Measurements from ENCODE around the gene CMSS1.
A peak's percentile ranks its signal among the peaks of the same experiment; 100 is the strongest.
"Not testable (repeated sequence)": the region's sequence is repeated elsewhere in the genome, so short reads cannot be mapped to it uniquely, and the experiment has no call there.

CMSS1 gene

DNA sequence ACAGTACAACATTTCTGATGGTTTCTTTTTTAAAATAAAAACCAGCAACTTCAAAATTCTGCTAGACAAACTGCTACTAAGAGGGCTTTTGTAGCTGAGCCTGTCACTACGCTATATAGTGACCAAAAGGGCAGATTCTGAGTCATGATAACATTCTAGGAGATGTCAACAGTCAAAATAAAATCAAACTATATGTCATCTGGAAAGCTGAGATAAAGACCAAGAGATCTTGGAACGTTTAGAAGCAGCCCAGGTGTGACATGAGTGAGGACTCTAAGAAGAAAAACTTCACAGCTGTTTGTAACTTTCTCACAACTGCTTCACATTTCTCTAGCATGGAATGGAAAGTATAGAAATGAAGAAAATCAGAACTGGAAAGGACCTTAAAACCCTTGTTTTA, 212.0 kb downstream of the CMSS1 start:
- FAIRE-seq = no peak

DNA sequence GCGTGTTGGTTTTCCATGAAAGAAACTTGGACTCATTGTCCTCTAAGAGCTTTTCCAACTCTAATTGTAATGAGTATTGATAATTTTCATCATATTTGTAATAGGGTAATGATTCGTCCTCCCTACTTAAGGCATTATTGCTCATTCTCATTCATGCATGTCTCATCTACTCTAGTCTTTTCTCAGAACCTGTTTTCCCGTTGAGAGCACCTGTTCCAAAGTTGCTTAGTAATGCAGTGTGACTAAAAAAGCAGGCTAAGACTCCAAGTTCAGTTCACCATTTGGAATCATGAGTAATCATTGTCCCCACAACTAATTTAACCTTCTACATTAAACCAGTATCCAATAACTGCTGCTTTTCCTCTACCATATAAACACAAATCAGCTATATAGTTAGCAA, 212.7 kb downstream of the CMSS1 start:
- FAIRE-seq = no peak

DNA sequence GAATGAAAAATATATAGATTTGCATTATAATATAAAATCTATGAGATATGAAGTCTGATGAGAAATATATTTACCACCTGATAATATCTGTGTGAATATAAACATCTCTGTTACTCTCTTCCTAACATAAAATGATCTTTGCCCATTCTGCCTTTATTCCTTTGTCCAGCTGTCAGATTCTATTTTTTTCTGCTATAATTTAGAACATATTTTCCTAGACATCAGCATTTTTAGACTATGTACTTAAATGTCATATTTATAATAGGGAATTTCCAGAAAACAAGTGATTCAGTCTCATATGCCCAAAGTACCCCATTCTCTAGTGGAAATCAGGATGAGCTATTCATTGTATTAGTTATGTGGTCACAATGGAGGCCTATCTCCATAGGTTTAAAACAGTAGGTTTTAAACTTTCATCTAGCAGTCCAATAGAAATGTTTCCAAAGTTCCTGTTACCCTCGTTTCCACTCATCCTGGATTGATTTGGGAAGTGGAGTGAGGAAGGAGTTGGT, 213.3 kb downstream of the CMSS1 start:
- no peak for FAIRE-seq

DNA sequence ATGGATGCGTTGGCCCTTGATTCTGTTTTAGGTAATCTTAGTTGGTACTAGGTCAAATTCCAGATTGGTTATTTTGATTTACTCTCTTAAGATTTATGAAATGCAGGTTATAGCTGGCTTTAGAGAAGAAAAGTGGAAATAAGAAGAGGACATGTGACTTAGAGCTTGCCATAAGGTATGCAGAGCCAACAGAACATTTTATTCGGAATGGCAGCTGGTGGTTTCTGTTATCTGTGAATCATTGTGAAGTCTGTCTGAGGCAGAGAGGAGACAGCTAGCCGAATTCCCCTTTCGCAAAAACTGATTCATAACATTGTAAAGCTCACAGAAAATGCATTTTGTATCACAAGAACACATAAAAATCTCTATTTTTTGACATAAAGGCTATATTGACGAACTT, 214.6 kb downstream of the CMSS1 start:
- no peak for FAIRE-seq

DNA sequence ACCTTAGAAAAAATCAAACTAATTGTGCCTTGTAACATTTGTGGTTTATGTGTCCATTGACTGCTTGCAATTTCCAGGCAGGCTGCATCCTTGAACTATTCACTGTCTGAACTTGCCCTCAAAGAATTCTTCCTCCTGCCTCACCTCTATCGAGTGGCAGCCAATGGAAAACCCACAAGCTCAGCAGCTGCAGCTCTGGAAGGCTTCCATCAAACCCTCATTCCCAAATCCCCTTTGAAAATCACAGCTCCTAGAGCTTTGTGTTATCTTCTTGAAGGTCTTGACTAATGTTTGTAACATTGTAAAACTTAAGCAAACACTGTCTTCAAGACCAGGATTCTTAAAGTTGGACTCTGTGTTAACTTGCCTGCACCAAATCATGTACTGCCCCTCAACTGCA, 215.5 kb downstream of the CMSS1 start:
- FAIRE-seq = no peak

DNA sequence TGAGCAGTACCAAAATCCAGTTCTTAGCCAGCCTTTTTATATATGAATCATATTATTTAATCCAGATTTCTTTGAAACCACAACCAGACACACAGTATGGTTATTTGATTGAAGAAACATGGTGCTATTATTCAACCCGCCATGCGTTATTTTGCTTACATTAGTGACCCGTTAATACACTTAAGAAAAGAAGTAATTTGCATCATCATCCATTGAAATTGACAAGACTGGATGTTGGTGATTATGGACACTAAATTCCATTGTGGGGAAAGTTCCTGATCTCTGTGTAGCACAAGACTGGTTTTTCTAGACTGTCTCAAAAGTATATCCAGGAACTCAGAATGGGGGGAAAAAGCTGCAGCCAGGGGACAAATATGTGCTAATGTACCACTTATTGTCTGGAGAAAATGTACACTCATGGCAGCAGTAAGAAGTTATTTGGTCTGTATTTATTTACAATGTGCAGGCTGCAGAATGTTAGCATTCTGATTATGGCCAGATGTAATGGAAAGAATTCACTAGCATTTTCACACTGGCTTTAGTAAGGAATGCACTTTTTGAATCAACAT, 216.3 kb downstream of the CMSS1 start:
- FAIRE-seq = peak; percentile 10

DNA sequence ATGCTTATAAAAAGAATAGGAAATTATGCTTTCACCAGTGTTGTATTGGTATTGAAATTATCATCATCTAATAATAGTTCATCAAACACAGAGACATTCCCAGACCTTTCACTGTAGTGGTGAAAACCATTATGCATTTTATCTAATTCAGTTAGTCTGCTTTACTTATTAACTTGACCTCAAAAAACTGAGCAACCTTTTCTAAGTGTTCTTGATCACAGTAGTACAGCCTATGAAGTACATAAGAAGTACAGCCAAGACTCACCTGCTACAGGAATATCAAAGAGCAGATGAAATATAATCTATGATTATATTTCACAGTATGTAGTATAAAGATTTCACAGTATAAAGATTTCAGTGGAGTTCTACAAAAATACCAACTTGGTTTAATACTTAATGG, 221.4 kb downstream of the CMSS1 start:
- no peak for FAIRE-seq

DNA sequence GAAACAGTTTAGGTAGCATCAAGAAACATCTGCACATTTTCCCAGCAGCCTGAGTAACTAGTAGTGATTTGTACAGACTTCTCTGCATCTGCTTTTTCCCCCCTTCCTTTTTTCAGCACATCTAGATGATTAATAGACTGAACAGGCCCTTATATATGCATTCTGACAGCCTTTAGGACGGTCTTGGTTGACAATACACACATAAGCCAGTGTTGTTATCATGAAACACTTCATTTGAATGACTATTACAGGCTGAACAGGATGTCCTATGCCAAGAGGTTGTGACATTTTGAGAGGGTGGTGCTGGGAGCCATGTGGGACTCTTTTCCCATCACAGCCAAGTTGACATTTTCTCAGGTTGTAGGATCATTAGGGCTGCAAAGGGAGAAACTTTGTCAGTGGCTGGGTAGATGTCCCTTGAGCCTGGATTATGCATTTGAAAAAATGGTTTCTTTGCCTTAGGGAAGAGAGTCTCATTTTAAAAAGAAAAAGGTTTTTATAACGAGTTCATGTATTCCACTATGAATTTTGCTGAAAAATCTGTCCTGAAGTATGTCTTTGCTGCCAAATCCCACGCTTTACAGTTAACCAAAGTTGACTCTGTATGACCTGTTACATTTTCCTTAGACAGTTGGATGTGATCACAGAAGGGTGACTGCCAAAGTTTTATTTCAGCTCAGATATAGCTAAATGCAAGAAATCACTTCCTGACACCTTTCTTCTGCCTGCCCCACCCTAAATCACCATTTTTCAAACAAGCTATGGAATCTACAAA, 223.0 kb downstream of the CMSS1 start:
- FAIRE-seq = no peak

DNA sequence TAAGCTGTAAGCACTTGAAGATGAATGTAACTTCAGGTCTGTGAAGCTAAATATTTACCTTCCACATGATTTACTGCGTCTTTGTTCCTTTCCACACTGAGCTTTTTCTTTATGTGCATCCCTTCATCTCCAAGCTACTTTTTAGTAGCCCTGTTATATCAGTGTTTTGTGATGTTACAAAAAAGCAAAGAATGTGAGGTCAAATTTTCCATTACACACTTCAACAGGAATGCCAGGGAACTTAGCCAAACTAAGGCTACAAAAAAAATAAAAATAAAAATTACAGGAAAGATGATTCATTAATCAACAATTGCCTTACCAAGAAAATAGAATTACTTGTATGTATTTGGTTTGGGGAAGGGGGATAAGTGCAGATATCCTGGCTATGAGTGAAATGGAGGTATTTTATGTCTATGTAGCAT, 223.7 kb downstream of the CMSS1 start:
- FAIRE-seq = no peak

DNA sequence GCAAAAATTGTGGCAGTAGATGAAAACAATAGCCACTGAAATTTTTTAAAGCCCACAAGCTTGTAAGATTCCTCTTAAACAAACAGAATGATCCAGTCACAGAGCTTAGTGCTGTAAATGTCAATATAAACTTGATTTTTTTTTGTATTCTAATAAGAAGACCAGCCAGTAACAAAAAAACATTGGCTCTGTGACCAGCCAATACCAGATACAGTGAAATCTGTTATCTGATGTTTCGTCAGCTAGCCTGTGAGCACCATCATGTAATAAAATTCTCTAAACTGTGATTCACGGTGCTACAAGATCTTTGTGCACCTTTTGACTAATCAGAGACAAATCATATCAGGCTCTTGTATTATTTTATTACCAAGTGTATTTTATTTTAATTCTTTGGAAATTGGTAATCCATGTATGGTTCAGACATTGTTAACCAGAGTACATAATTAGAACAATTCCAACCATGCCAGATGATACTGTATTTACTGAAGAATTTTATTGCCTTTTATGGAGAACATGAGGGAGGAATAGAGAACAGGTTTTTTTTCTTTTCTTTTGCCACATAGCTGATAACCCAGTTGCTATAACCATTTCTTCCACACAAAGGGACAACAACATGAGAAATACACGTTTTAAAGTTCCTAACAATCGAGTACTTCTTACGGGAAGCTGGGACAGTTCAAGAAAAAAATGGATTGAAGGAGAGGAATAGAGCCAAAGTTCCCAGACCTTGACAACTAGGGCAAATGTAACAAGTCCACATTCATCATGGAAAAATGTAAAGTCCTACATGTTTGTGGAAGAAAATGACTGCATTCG, 224.7 kb downstream of the CMSS1 start:
- peak; percentile 79 for FAIRE-seq

DNA sequence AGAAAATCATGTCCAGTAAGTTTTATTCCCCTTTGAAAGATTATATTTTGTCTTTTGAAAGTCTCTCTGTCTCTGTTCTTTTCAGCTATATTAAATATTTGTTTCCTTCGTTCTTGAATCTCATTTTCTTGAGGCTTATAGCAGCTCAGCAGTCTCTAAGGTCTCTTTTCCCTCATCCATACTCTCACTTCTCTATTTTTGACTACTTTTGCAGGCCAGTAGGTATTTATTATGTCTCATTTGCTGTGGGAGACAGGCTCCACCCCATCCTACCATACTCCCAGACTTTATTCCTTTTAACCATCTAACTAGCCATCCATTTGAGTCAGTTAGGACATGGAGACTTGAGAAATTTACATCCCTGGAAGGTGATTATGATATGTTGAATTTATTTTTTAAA, 225.6 kb downstream of the CMSS1 start:
- FAIRE-seq = no peak

DNA sequence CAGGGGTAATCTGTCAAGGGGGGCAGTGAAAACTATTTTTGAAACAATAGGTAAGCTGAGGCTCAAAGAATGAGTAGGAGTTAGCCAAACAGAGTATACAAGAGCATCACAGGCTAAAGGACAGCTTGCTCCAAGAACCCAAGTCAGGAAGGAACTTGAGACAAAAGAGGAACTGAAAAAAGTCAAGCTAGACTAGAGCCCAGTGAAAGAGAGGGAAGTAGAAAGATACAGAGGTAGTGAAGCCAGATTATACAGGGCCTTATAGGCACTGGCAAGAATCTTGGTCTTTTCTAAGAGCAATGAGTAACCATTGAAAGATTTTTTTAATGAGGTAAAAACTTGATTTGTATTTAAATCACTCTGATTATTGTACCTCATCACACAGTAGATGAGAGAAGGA, 226.7 kb downstream of the CMSS1 start:
- FAIRE-seq = no peak

DNA sequence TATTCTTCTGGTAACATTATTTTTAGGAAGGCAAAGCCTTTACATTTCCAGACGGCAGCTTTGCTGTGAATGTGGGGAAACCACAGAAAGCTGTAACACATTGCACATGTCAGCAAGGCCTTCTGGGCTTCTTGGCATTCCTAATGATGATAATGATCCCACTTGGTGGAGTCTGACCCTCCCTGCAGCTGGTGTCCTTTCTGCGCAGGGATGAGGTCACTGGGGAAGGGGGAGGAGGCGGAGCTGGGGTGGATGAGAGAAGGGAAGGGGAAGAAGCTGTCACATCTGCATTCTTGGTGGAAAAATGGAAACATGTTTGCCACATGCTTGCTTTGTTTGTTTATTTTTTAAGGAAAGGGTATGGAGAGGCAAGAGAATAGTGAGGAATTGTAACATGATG, 228.0 kb downstream of the CMSS1 start:
- no peak for FAIRE-seq

DNA sequence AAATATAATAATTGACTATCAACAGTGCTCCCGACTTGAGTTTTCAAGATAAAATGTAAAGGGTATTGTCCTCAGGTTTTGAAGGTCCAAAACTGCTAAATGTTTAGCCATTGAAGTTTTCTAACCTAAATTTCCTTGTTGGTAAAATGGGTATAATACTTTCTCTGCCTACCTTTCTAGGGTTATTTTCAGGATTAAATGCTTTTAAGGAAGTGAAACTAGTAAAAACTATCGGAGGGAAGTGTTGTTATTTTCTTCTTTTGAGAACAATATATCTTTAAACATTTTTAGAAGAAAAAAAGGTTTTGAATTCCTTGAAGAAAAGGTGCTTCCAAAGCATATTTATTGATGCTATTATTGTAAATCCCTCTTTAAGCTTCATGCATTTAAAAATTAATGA, 229.3 kb downstream of the CMSS1 start:
- peak; percentile 64 for FAIRE-seq

DNA sequence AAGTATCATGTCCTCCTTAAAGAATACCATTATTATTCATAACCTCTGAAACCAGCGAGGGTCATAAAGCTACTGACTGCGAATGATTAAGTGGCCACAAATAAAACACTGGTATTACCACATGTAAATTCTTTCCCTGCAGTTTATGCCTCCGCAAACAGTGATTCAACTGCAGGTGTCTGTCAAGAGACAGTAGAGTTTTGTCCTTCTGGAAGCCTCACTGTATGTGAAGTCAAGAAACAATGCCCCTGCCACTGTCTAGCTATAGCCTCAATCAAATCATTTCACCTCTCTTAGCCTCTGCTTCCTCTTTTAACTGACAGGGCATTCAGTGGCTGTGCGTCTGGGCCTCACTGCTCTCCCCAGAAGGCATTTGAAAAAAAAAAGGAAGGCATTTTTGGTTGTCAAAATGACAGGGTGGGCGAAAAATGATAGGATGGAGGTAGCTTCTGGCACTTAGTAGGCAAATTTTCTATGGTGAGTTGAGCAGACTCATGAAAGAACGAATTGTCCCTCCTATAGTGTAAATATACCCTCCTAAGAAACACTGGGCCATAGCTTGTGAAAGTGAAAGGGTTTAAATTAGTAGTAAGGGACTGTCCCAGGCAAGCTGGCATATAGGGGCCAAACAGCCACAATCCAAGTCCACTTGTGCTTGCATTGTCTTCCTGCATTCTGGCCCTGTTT, 229.9 kb downstream of the CMSS1 start:
- FAIRE-seq = peak; percentile 24

DNA sequence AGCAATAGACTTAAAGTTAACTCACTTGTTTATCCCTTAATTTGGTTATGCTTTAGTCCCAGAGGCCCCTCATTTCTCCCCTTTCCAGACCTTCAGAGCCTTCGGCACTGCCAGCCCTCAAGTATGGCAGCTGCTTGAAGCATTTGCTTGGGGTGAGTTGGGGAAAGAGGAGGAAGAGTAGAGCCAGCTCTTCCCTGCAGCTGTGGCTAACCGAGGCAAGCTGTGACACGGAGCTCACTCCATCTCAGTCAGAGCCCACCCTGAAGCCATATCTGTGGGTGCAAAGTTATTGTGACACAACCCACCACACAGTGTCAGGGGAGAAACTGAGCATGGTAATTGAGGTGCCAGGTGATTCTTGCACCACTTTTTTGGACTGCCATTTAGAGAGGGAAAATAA, 230.6 kb downstream of the CMSS1 start:
- FAIRE-seq = no peak

DNA sequence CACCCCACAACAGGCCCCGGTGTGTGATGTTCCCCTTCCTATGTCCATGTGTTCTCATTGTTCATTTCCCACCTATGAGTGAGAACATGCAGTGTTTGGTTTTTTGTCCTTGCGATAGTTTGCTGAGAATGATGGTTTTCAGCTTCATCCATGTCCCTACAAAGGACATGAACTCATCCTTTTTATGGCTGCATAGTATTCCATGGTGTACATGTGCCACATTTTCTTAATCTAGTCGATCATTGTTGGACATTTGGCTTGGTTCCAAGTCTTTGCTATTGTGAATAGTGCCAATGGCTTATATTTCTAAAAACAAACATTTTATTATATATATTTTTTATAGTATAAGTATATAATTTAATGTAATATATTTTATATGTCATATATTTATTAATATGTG, 233.9 kb downstream of the CMSS1 start:
- FAIRE-seq = not testable (repeated sequence)

DNA sequence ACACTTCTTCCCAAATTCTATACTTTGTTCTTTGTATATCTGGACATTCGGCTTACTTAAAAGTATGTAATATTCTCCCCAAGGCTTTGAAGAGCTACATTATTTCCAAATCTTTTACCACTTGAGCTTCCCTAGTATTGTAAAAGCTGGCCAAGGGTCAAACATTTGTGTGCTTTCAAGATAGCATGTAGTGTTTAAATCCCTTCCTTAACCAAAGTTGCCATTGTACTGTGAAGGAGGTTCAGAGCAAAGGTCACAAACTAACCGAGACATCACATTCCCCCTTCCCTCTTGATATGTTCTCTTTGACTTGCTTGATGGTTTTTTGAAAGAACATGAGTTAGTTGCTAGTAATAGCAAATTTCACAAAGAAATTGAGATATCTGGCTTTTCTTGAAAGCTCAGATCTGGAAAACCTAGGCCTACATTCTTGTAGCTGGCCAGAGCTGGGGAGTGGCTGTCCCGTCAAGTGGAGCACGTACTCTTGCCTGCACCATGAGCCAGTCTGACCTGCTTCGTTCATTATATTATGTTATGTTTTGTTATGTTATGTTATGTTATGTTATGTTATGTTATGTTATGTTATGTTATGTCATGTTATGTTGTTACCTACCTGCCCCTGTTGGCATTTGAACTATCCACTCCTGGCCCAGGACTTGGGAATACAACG, 236.4 kb downstream of the CMSS1 start:
- no peak for FAIRE-seq

DNA sequence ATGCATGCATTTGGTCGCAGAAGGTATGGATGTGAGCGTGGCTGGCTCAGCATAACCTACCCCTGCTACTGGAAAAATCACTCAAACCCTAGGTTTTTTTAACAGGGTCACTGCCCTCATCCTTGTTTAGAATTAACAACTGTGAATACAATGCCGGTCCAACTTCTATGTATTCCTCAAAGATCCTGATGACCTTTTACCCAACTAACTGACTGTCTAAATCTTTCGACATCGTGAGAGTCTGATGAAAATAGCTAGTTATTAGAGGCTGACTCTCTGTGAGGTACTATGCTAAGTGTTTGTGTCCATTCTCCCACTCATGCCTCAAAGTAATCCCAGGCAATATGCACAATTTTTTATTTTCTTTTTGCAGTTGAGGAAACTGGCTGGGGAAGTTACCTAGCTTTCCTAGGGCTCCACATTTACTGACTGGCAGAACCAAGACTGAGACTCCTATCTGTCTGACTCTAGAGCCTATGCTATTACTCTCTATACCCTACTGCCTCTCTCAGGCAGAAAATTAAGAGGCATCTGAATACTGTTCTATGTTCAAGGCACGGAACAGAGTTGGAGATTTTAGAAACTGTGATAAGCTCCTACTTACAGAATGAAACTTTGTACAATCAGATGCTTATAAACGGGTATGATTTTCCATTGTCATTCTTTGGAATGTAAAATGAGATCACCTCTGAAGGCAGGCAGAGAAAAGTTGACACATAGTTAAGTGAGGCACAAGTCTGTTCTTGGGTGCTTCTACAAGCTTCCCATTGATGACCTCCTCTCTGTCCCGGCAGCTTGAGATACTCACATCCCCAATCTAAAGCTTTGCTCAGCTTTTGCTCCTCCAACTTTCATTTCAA, 240.3 kb downstream of the CMSS1 start:
- no peak for FAIRE-seq

DNA sequence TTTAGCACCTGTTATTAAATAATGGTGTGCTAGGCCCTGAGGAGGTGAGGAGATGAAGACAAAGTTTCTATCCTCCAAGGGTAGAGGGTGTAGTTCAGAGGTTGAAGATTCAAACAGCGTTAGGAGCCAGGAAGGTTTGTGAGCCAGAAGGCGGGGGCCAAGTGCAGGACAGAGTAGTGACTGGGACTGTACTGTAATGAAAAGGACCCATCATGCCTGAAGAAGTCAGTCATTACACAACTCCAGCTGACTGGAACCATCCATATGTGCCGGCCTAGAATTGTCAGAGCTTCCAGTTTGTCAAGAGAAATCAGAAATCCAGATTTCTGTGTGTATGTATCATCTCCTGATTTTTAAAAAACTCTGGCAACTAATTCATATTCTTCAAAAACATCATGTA, 241.8 kb downstream of the CMSS1 start:
- no peak for FAIRE-seq

DNA sequence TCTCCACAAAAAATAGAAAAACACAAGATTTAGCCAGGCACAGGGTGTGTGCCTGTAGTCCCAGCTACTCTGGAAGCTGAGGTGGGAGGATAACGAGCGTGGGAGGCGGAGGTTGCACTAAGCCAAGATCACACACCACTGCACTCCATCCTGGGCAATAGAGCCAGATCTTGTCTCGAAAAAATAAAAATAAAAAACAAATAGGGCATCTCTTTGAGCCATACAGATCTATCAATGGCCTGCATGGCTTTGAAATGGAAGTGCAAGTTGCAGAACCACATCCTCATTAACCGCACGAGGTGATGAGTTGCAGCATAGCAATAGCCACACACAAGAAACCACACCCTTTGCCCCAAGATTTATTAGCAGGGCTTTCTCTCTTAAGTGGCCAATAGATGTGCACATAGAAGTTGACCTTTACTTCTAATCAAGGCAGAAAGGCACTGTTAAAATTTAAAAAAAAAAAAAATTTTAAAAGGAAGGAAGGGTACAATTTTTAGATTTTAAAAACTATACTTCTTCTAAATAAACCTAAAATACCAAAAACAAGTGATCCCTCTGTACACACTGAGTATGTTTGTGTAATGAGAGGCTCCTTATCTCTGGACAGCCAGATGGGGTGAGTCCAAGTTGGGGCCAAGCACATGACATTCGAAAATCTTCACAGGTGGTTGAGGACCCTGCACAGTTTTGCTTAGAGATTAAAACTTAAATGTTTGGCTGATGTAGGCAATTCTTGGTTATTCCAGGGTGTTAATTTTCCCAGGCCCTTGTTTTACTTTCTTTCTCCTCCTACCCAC, 243.2 kb downstream of the CMSS1 start:
- FAIRE-seq = no peak
